T-helper 2 cell treated with Interferon-gamma antibody and Interleukin-4, amounts not matched to agents 5 μg/mL and 100 μg/mL, for 36 hours (primary cell): ENCODE results near the gene ADAMTS12.

Experiments
- DNase-seq: peaks from one replicate; pipeline ENCODE4 v3.0.0; 2021; ENCODE audit warnings: low spot score
- H3K27ac Mint-ChIP-seq: one replicate; pipeline ENCODE4 v1.8.0; 2021; ENCODE audit warnings: mild to moderate bottlenecking, mixed read lengths
- H3K27me3 Mint-ChIP-seq: one replicate; pipeline ENCODE4 v1.8.0; 2021; ENCODE audit warnings: low read depth, mixed read lengths
- H3K36me3 Mint-ChIP-seq: one replicate; pipeline ENCODE4 v1.8.0; 2021; ENCODE audit warnings: low read depth, mixed read lengths
- H3K4me1 Mint-ChIP-seq: one replicate; pipeline ENCODE4 v1.8.0; 2021; ENCODE audit warnings: low read depth, mixed read lengths
- H3K4me3 Mint-ChIP-seq: one replicate; pipeline ENCODE4 v1.8.0; 2022; ENCODE audit warnings: mild to moderate bottlenecking, moderate library complexity, mixed read lengths
- H3K9me3 Mint-ChIP-seq: one replicate; pipeline ENCODE4 v1.8.0; 2021; ENCODE audit warnings: mixed read lengths

ADAMTS12 gene

GRCh38 chr5:33711094-33711679 is 180.6 kb downstream of the ADAMTS12 start:
- no peaks in the 10 kb centered on the region for H3K27me3 Mint-ChIP-seq
- no peak overlapping the region for H3K4me3 Mint-ChIP-seq
- H3K36me3 Mint-ChIP-seq: no peaks in the 10 kb centered on the region
- no peaks in the 10 kb centered on the region for H3K4me1 Mint-ChIP-seq
- H3K27ac Mint-ChIP-seq: no peak overlapping the region
- DNase-seq: no peak
- peaks cover 14% of the 10 kb centered on the region for H3K9me3 Mint-ChIP-seq

- Mint-ChIP-seq H3K4me3 (no peak overlapping the region), H3K4me1 (no peaks in the 10 kb centered on the region), H3K36me3 (no peaks in the 10 kb centered on the region), H3K27ac (no peak overlapping the region), H3K27me3 (no peaks in the 10 kb centered on the region), H3K9me3 (peaks cover 17% of the 10 kb centered on the region)
- DNase-seq: no peak
Observed at GRCh38 chr5:33702867-33703266, 188.9 kb downstream of the ADAMTS12 start.

- Mint-ChIP-seq H3K9me3 (peaks cover 13% of the 10 kb centered on the region), H3K27me3 (no peaks in the 10 kb centered on the region)
Observed at GRCh38 chr5:33701951-33702350, 189.8 kb downstream of the ADAMTS12 start.

GRCh38 chr5:33701251-33701650 is 190.5 kb downstream of the ADAMTS12 start:
- Mint-ChIP-seq H3K9me3 (peaks cover 6% of the 10 kb centered on the region), H3K4me1 (no peaks in the 10 kb centered on the region), H3K36me3 (no peaks in the 10 kb centered on the region), H3K27ac (no peak overlapping the region), H3K27me3 (no peaks in the 10 kb centered on the region), H3K4me3 (no peak overlapping the region)
- DNase-seq: no peak

More at GRCh38 chr5:33701951-33702350, 189.8 kb downstream of the ADAMTS12 start:
- DNase-seq: no peak
- H3K27ac Mint-ChIP-seq: no peak overlapping the region
- H3K36me3 Mint-ChIP-seq: no peaks in the 10 kb centered on the region
- H3K4me3 Mint-ChIP-seq: no peak overlapping the region
- no peaks in the 10 kb centered on the region for H3K4me1 Mint-ChIP-seq

- no peaks in the 10 kb centered on the region for H3K36me3 Mint-ChIP-seq
- no peak overlapping the region for H3K27ac Mint-ChIP-seq
- H3K4me3 Mint-ChIP-seq: no peak overlapping the region
- DNase-seq: no peak
- no peaks in the 10 kb centered on the region for H3K4me1 Mint-ChIP-seq
- no peaks in the 10 kb centered on the region for H3K27me3 Mint-ChIP-seq
- H3K9me3 Mint-ChIP-seq: no peaks in the 10 kb centered on the region
Observed at GRCh38 chr5:33696411-33696810, 195.4 kb downstream of the ADAMTS12 start.

- Mint-ChIP-seq H3K4me1 (no peaks in the 10 kb centered on the region), H3K27ac (no peak overlapping the region), H3K4me3 (no peak overlapping the region), H3K36me3 (no peaks in the 10 kb centered on the region), H3K9me3 (no peaks in the 10 kb centered on the region), H3K27me3 (no peaks in the 10 kb centered on the region)
- DNase-seq: no peak
Observed at GRCh38 chr5:33692980-33693379, 198.8 kb downstream of the ADAMTS12 start.

GRCh38 chr5:33691856-33692255 is 199.9 kb downstream of the ADAMTS12 start:
- Mint-ChIP-seq H3K4me3 (no peak overlapping the region), H3K27me3 (no peaks in the 10 kb centered on the region), H3K27ac (no peak overlapping the region), H3K4me1 (no peaks in the 10 kb centered on the region), H3K9me3 (no peaks in the 10 kb centered on the region), H3K36me3 (no peaks in the 10 kb centered on the region)
- DNase-seq: no peak

GRCh38 chr5:33690374-33691135 is 201.2 kb downstream of the ADAMTS12 start:
- no peak for DNase-seq
- Mint-ChIP-seq H3K9me3 (no peaks in the 10 kb centered on the region), H3K36me3 (no peaks in the 10 kb centered on the region), H3K27ac (no peak overlapping the region), H3K4me1 (no peaks in the 10 kb centered on the region), H3K4me3 (no peak overlapping the region), H3K27me3 (no peaks in the 10 kb centered on the region)

- H3K4me3 Mint-ChIP-seq: no peak overlapping the region
- no peaks in the 10 kb centered on the region for H3K36me3 Mint-ChIP-seq
- no peak for DNase-seq
- no peaks in the 10 kb centered on the region for H3K4me1 Mint-ChIP-seq
- H3K27ac Mint-ChIP-seq: no peak overlapping the region
- H3K9me3 Mint-ChIP-seq: no peaks in the 10 kb centered on the region
- no peaks in the 10 kb centered on the region for H3K27me3 Mint-ChIP-seq
Observed at GRCh38 chr5:33688526-33688925, 203.3 kb downstream of the ADAMTS12 start.

GRCh38 chr5:33688066-33688465 is 203.7 kb downstream of the ADAMTS12 start:
- DNase-seq: no peak
- no peak overlapping the region for H3K27ac Mint-ChIP-seq
- no peaks in the 10 kb centered on the region for H3K9me3 Mint-ChIP-seq
- no peaks in the 10 kb centered on the region for H3K4me1 Mint-ChIP-seq
- no peaks in the 10 kb centered on the region for H3K36me3 Mint-ChIP-seq
- H3K4me3 Mint-ChIP-seq: no peak overlapping the region
- H3K27me3 Mint-ChIP-seq: no peaks in the 10 kb centered on the region

GRCh38 chr5:33685873-33686755 is 205.7 kb downstream of the ADAMTS12 start:
- H3K36me3 Mint-ChIP-seq: no peaks in the 10 kb centered on the region
- no peaks in the 10 kb centered on the region for H3K4me1 Mint-ChIP-seq
- H3K27ac Mint-ChIP-seq: no peak overlapping the region
- no peak overlapping the region for H3K4me3 Mint-ChIP-seq
- DNase-seq: no peak
- no peaks in the 10 kb centered on the region for H3K9me3 Mint-ChIP-seq
- H3K27me3 Mint-ChIP-seq: no peaks in the 10 kb centered on the region

- no peak overlapping the region for H3K4me3 Mint-ChIP-seq
- H3K4me1 Mint-ChIP-seq: no peaks in the 10 kb centered on the region
- no peaks in the 10 kb centered on the region for H3K9me3 Mint-ChIP-seq
- no peaks in the 10 kb centered on the region for H3K36me3 Mint-ChIP-seq
- H3K27ac Mint-ChIP-seq: no peak overlapping the region
- no peaks in the 10 kb centered on the region for H3K27me3 Mint-ChIP-seq
- DNase-seq: no peak
Observed at GRCh38 chr5:33684496-33685159, 207.2 kb downstream of the ADAMTS12 start.

GRCh38 chr5:33679791-33680190 is 212.0 kb downstream of the ADAMTS12 start:
- no peaks in the 10 kb centered on the region for H3K4me1 Mint-ChIP-seq
- no peak for DNase-seq
- H3K9me3 Mint-ChIP-seq: no peaks in the 10 kb centered on the region
- no peak overlapping the region for H3K27ac Mint-ChIP-seq
- H3K4me3 Mint-ChIP-seq: no peak overlapping the region
- no peaks in the 10 kb centered on the region for H3K36me3 Mint-ChIP-seq
- H3K27me3 Mint-ChIP-seq: no peaks in the 10 kb centered on the region
